ENCODE results near the gene PLB1.

PLB1 gene

DNA sequence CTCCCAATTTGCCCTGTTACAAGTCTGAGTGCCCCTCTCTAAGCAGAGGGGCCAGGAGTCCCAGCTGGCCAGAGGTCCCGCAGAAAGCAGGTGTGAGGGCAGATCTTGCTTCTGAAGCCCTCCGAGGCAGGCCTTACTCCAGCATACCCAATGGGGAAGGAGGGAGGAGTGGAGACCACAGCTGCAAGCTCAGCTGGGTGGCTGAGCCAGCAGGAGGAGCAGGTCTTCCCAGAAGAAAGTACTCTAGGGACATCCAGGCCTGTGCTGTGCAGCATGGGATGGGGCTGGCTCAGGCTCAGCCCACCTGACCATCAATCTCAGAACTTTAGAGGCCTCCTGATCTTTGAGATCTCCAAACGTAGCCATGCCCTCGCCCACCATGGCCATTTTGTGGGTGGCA lies 31.3 kb downstream of the PLB1 start:
- no peak overlapping the region for H3K4me3 ChIP-seq (ENCODE audit: low read depth, low read length)
- H3K9me3 ChIP-seq (ENCODE audit: control insufficient read depth, insufficient read depth, low read length): no peaks in the 10 kb centered on the region
- H3K9ac ChIP-seq (ENCODE audit: low read depth, low read length): no peak overlapping the region
- peaks cover 1% of the 10 kb centered on the region for H3K27me3 ChIP-seq (ENCODE audit: control insufficient read depth, insufficient read depth, low read length)
- H3K36me3 ChIP-seq (ENCODE audit: control insufficient read depth, insufficient read depth, low read length): no peaks in the 10 kb centered on the region
- H3K4me1 ChIP-seq (ENCODE audit: control insufficient read depth, insufficient read depth, low read length): no peaks in the 10 kb centered on the region

DNA sequence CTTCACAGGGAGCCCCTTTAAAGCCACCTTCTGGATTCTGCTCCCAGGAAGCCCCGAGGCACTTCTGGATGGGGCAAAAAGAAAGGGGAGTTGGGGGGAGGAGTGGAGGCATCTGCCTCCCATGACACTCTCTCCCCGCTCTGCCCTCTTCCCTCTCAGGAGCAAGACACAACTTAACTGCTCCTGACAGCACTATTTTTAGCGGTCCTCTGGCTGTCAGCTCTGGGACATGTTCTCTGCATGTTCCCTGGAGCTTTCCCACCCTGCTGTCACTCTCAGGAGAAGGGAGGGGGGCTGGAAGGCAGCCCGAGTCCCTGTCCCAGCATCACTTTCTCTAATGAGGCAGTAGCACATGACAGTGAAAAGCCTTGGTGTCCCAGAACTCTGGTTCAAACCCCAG lies 32.3 kb downstream of the PLB1 start:
- Histone ChIP-seq H3K9ac (ENCODE audit: low read depth, low read length) (no peak overlapping the region), H3K4me1 (ENCODE audit: control insufficient read depth, insufficient read depth, low read length) (no peaks in the 10 kb centered on the region), H3K4me3 (ENCODE audit: low read depth, low read length) (no peak overlapping the region), H3K36me3 (ENCODE audit: control insufficient read depth, insufficient read depth, low read length) (no peaks in the 10 kb centered on the region), H3K27me3 (ENCODE audit: control insufficient read depth, insufficient read depth, low read length) (no peaks in the 10 kb centered on the region), H3K9me3 (ENCODE audit: control insufficient read depth, insufficient read depth, low read length) (no peaks in the 10 kb centered on the region)

DNA sequence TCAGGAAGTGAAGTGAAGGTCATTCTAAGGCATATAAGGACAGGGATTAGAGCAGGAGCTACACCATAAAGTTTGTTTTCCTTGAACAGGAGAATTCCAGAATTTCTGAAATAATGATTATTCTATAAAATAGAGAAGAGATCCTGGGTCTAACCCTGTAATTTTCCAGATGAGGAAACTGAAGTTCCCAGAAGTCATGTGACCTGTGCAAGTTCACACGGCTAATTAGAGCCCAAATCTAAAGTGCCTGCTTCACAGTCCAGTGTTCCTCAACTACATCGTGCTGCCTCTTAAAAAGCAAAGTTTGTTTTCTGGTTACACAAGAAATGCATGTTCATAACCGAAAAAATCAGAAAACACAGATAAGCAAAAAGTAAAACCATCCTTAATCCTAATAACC lies 34.9 kb downstream of the PLB1 start:
- Histone ChIP-seq H3K4me3 (ENCODE audit: low read depth, low read length) (no peak overlapping the region), H3K27me3 (ENCODE audit: control insufficient read depth, insufficient read depth, low read length) (no peaks in the 10 kb centered on the region), H3K9me3 (ENCODE audit: control insufficient read depth, insufficient read depth, low read length) (no peaks in the 10 kb centered on the region), H3K36me3 (ENCODE audit: control insufficient read depth, insufficient read depth, low read length) (no peaks in the 10 kb centered on the region), H3K9ac (ENCODE audit: low read depth, low read length) (no peak overlapping the region), H3K4me1 (ENCODE audit: control insufficient read depth, insufficient read depth, low read length) (no peaks in the 10 kb centered on the region)

DNA sequence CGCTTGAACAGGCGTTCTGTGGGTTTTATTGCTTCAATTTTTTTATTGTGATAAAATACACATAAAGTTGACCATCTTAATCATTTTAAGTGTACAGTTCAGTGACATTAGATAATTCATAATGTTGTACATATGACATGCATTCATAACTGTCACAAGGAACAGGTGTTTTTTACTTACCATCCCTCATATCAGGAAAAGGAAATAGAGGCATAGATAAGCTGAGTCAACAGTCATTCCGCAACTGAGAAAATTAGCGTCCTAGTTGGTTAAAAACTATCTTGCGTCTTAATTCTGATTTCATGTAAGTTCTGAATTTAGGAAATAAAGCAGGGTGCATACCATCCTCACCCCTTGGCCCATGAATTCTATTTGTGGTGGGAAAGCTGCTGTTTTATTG lies 36.5 kb downstream of the PLB1 start:
- Histone ChIP-seq H3K4me3 (ENCODE audit: low read depth, low read length) (no peak overlapping the region), H3K9ac (ENCODE audit: low read depth, low read length) (no peak overlapping the region), H3K27me3 (ENCODE audit: control insufficient read depth, insufficient read depth, low read length) (no peaks in the 10 kb centered on the region), H3K9me3 (ENCODE audit: control insufficient read depth, insufficient read depth, low read length) (no peaks in the 10 kb centered on the region), H3K36me3 (ENCODE audit: control insufficient read depth, insufficient read depth, low read length) (no peaks in the 10 kb centered on the region), H3K4me1 (ENCODE audit: control insufficient read depth, insufficient read depth, low read length) (no peaks in the 10 kb centered on the region)

DNA sequence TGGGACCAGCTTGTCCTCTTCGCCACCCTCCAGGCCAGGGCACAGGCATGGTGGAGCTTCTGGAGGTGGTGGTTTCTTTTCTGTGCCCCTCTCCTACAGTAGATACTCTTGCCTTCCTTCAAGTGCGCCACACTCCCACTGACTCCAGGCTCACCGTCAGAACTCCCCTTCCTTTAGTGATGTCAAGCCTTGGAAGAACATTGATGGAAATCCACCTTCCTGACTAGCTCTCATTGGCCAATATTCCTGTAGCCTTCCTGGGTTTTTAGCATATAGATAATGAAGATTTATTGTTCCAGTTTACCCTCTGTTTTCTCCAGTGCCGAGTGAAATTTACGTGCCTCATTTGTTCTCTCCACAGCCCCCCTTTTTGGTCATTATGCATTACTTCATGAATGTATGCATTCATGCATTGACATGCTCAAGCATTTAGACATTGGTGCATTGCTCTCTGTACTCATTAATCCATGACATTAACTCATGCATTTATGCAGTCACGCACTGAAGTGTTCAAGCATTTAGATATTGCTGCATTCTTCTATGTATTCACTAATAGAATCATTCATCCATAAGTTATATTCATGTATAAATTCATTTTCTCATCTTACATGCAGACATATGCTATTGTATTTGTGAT lies 37.3 kb downstream of the PLB1 start:
- no peaks in the 10 kb centered on the region for H3K9me3 ChIP-seq (ENCODE audit: control insufficient read depth, insufficient read depth, low read length)
- H3K27me3 ChIP-seq (ENCODE audit: control insufficient read depth, insufficient read depth, low read length): no peaks in the 10 kb centered on the region
- no peak overlapping the region for H3K4me3 ChIP-seq (ENCODE audit: low read depth, low read length)

DNA sequence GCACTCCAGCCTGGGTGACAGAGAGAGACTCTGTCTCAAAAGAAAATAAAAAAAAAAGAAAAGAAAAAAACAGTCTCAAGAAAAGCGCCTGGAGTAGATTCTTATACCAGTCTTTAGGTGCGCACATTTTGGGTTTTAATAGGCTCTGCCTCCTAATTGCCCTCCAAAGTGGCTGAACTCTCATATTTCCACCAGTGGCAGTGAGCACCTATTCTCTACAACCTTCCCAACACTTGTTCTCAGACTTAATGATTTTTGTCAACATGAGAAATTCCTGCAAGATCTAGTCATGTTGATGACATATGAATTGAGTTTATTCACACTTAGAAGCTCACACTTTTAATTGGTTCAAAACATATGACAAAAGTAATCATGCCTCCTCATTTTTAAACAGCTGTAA lies 39.0 kb downstream of the PLB1 start:
- no peaks in the 10 kb centered on the region for H3K9me3 ChIP-seq (ENCODE audit: control insufficient read depth, insufficient read depth, low read length)
- no peaks in the 10 kb centered on the region for H3K4me1 ChIP-seq (ENCODE audit: control insufficient read depth, insufficient read depth, low read length)
- H3K4me3 ChIP-seq (ENCODE audit: low read depth, low read length): no peak overlapping the region
- H3K9ac ChIP-seq (ENCODE audit: low read depth, low read length): no peak overlapping the region
- H3K36me3 ChIP-seq (ENCODE audit: control insufficient read depth, insufficient read depth, low read length): no peaks in the 10 kb centered on the region
- H3K27me3 ChIP-seq (ENCODE audit: control insufficient read depth, insufficient read depth, low read length): no peaks in the 10 kb centered on the region

More for the DNA sequence above, 37.3 kb downstream of the PLB1 start:
- no peaks in the 10 kb centered on the region for H3K4me1 ChIP-seq (ENCODE audit: control insufficient read depth, insufficient read depth, low read length)
- no peaks in the 10 kb centered on the region for H3K36me3 ChIP-seq (ENCODE audit: control insufficient read depth, insufficient read depth, low read length)
- H3K9ac ChIP-seq (ENCODE audit: low read depth, low read length): no peak overlapping the region

DNA sequence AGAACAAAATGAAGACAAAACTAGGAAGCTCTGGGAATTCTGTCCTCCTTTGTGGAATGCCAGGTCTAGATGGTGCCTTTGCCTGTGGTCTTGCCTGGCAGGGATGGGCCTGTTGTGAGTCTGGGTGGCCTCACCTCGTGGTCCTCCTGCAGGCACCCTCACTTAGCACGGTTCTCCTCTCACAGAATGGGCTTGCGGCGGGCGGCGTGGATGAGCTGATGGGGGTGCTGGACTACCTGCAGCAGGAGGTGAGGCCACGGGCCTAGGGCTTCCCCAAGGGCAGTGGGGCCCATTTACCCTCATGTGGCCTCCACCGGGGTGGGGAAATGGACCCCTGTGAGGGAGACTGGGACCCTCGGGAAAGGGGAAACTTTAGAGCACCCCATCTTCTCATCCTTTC lies 42.3 kb downstream of the PLB1 start:
- Histone ChIP-seq H3K36me3 (ENCODE audit: control insufficient read depth, insufficient read depth, low read length) (no peaks in the 10 kb centered on the region), H3K4me1 (ENCODE audit: control insufficient read depth, insufficient read depth, low read length) (no peaks in the 10 kb centered on the region), H3K9ac (ENCODE audit: low read depth, low read length) (no peak overlapping the region), H3K4me3 (ENCODE audit: low read depth, low read length) (no peak overlapping the region), H3K9me3 (ENCODE audit: control insufficient read depth, insufficient read depth, low read length) (no peaks in the 10 kb centered on the region), H3K27me3 (ENCODE audit: control insufficient read depth, insufficient read depth, low read length) (no peaks in the 10 kb centered on the region)

DNA sequence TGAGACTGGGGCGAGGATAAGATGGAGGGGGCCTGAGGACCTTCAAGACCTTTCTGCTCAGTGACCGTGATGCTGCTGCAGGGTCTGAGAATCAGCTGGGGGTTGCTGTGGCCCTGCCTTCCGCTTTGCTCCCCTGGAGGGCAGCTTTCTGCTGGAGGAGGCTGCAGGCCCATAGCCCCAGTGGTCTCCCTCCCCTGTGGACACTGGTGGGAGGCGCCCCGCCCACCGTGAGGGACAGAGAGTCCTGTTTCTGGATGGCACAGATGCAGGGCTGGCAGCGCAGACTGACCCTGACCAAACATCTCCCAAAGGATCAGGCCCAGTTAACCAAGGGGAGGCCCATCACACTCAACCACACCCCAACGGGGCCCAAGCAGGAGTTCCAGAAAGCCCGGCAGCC lies 42.8 kb downstream of the PLB1 start:
- no peak overlapping the region for H3K9ac ChIP-seq (ENCODE audit: low read depth, low read length)
- H3K9me3 ChIP-seq (ENCODE audit: control insufficient read depth, insufficient read depth, low read length): no peaks in the 10 kb centered on the region
- no peak overlapping the region for H3K4me3 ChIP-seq (ENCODE audit: low read depth, low read length)
- no peaks in the 10 kb centered on the region for H3K4me1 ChIP-seq (ENCODE audit: control insufficient read depth, insufficient read depth, low read length)
- no peaks in the 10 kb centered on the region for H3K27me3 ChIP-seq (ENCODE audit: control insufficient read depth, insufficient read depth, low read length)
- no peaks in the 10 kb centered on the region for H3K36me3 ChIP-seq (ENCODE audit: control insufficient read depth, insufficient read depth, low read length)

DNA sequence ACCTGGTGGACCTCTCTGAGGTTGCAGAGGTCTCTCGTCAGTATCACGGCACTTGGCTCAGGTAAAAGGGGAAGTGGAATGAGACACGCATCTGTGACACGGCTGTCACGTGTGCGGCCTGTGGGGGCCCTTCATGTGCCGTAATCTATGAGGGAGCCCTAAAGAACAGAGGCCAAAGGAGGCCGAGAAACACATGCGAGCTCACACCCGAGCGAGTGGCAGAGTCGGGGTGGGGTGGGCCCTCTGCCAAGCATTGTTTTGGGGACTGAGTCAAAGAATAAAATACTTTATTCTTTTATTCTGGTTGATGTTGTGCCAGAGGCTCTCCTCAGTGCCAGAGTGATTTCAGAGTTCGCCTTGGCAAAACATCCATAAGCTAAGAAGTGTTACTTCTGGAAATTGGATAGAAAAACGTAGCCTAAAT lies 43.3 kb downstream of the PLB1 start:
- Histone ChIP-seq H3K27me3 (ENCODE audit: control insufficient read depth, insufficient read depth, low read length) (no peaks in the 10 kb centered on the region), H3K9ac (ENCODE audit: low read depth, low read length) (no peak overlapping the region), H3K4me3 (ENCODE audit: low read depth, low read length) (no peak overlapping the region), H3K36me3 (ENCODE audit: control insufficient read depth, insufficient read depth, low read length) (no peaks in the 10 kb centered on the region), H3K9me3 (ENCODE audit: control insufficient read depth, insufficient read depth, low read length) (no peaks in the 10 kb centered on the region), H3K4me1 (ENCODE audit: control insufficient read depth, insufficient read depth, low read length) (no peaks in the 10 kb centered on the region)

DNA sequence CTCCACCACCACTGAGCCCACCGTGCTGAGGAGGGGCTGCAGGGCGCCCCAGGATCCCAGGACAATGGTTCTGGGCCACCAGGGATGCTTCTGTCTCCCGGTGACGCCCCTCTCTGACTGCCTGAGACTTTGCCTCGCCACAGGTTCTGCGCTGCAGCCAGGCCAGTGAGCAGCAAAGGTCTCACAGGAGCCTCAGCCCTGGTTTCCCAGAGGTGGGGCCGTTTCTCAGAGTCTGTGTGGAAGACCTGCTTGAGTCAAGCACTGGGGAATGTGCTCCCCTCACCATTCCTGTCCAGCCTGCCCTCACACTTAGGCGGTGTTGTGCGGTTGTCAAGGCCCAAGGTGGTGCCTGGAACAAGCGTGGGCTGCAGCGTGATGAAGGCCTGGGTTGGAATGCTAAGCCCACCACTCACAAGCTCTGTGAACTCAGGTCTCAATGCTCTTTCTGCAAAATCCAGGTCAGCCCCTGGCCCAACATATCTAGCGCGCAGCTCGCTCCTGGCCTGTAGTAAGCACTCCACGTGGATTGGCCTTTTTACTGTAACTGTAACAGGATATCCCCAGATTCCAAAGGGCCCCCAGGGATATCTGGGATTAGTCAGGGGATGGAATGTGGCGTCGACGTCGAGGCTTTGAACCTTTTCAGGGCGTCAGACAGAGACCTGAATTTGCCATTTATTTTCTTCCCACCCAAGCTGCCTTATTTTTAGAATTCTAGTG lies 47.6 kb downstream of the PLB1 start:
- Histone ChIP-seq H3K9me3 (ENCODE audit: control insufficient read depth, insufficient read depth, low read length) (no peaks in the 10 kb centered on the region), H3K27me3 (ENCODE audit: control insufficient read depth, insufficient read depth, low read length) (no peaks in the 10 kb centered on the region), H3K4me3 (ENCODE audit: low read depth, low read length) (no peak overlapping the region)

DNA sequence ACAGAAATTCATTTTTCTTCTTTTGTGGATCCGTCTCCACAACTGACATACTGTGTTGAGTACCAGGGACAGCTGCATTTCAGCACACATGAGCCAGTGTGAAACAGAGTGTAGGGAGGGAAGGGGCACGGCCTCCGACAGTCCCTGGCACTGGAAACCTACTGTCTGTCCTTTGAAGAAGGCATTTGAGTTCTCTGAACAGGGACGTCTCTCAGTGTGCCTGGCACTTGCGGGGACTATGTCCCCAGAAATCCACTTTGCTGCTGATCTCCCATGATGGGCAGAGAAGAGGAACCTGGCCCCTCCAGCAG lies 48.1 kb downstream of the PLB1 start:
- no peaks in the 10 kb centered on the region for H3K4me1 ChIP-seq (ENCODE audit: control insufficient read depth, insufficient read depth, low read length)
- no peak overlapping the region for H3K4me3 ChIP-seq (ENCODE audit: low read depth, low read length)
- H3K36me3 ChIP-seq (ENCODE audit: control insufficient read depth, insufficient read depth, low read length): no peaks in the 10 kb centered on the region
- no peak overlapping the region for H3K9ac ChIP-seq (ENCODE audit: low read depth, low read length)
- no peaks in the 10 kb centered on the region for H3K9me3 ChIP-seq (ENCODE audit: control insufficient read depth, insufficient read depth, low read length)
- no peaks in the 10 kb centered on the region for H3K27me3 ChIP-seq (ENCODE audit: control insufficient read depth, insufficient read depth, low read length)

More for the DNA sequence above, 47.6 kb downstream of the PLB1 start:
- Histone ChIP-seq H3K4me1 (ENCODE audit: control insufficient read depth, insufficient read depth, low read length) (no peaks in the 10 kb centered on the region), H3K36me3 (ENCODE audit: control insufficient read depth, insufficient read depth, low read length) (no peaks in the 10 kb centered on the region), H3K9ac (ENCODE audit: low read depth, low read length) (no peak overlapping the region)

DNA sequence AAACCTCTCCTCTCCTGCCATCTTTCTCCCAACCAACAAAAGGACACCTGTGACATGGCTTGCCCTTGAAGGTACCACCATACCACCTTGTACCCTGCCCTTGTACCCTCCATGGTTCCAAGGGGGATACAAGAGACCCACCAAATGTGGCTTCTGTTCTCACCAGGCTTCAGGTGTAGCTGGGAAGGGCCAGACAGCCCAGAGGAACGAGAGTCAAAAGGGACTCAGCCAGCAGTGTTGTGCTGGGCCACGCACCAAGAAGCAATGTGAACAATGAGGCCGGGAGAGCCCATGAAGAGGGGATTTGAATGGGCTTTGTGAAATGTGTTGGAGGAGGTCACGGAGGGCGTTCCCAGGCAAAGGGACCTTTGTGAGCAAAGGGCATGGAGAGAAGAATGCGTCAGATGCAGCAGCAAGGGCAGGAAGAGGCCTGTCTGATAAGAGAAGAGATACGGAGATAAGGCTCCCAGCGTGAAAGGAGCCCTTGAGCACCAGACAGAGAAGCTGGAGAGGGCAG lies 48.6 kb downstream of the PLB1 start:
- H3K4me1 ChIP-seq (ENCODE audit: control insufficient read depth, insufficient read depth, low read length): no peaks in the 10 kb centered on the region
- no peak overlapping the region for H3K4me3 ChIP-seq (ENCODE audit: low read depth, low read length)

More for the DNA sequence above, 48.6 kb downstream of the PLB1 start:
- Histone ChIP-seq H3K36me3 (ENCODE audit: control insufficient read depth, insufficient read depth, low read length) (no peaks in the 10 kb centered on the region), H3K27me3 (ENCODE audit: control insufficient read depth, insufficient read depth, low read length) (no peaks in the 10 kb centered on the region), H3K9ac (ENCODE audit: low read depth, low read length) (no peak overlapping the region), H3K9me3 (ENCODE audit: control insufficient read depth, insufficient read depth, low read length) (no peaks in the 10 kb centered on the region)
